ENCODE data around the gene SSX4B. TPM values are rescaled to one million over a fixed set of nuclear protein-coding genes. Genes with fewer than 3 reads are reported as not detected.
"Not testable (repeated sequence)": the region's sequence is repeated elsewhere in the genome, so short reads cannot be mapped to it uniquely, and the experiment has no call there.

The SSX4B gene, protein sequence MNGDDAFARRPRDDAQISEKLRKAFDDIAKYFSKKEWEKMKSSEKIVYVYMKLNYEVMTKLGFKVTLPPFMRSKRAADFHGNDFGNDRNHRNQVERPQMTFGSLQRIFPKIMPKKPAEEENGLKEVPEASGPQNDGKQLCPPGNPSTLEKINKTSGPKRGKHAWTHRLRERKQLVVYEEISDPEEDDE
- not detected in 2 replicates for total RNA-seq

DNA sequence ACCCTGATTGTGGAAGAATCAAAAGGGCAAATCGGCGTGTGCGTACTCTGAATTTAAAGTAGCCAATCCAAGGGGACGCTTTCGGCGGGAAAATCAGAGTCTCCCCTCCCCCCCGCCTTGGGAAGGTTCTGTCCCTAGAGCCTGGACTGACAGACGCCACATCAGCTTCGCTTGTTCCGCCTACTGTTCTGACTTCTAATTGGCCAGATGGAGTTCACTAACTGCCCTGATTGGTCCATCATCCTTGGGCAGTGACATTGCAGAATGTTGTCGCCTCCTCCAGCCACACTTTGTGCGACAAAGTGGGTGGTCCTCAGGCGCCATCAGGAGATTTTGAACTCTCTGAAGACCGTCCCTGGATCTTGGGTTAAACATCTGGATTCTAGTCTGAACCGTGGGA is at the start of gene SSX4B:
Gene SSX4B (minus strand): TSS at position 101 of the 400 bp plus-strand sequence. CDS start 588 bp downstream, outside the sequence.
- not testable (repeated sequence) for DNase-seq (ENCODE audit: low read depth, low spot score)

- no peak for DNase-seq (ENCODE audit: low read depth, low spot score)
These were observed 48.8 kb upstream of the SSX4B start for GRCh38 chrX:48460606-48461005.

- DNase-seq (ENCODE audit: low read depth, low spot score), result no peak
These were observed 48.3 kb upstream of the SSX4B start for GRCh38 chrX:48460031-48460430.

DNA sequence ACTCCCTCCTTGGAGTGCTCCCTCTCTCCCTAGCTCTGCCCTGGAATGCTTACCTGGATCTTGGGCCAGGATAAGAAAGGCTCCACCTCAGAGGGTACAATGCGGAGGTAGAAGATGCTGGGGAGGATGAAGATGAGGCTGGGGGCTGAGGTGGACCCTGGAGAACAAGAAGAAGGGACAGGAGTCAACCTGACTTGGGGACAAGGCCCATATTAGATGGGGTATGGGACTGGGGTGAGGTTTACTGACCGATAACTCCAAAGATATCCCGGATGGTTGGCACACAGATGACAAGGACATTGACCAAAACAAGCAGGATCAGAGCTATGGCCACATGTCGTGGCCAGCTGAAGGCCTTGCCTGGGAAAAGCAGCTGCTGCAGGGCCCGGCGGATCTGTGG is 47.7 kb upstream of the SSX4B start:
- no peak for DNase-seq (ENCODE audit: low read depth, low spot score)

DNA sequence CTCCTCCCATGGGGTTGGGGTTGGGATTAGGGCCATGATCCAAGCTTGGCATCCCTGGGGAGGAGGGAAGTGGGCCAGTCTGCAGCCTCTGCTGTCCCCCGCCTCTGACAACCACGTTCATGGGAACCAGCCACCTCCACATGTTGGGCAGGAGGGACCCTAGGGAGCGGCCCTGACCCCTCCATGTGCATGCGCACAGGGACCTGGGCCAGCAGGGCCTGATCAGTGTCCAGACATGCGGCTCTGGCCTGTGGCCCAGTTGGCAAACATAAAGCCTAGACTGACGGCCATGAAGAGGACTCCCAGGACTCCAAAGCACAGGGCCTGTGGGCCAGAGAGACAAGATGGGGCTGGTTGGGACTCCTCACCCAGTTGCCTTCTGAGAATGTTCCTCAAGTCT is 47.0 kb upstream of the SSX4B start:
- no peak for DNase-seq (ENCODE audit: low read depth, low spot score)

GRCh38 chrX:48456628-48457331 is 45.0 kb upstream of the SSX4B start:
- no peak for DNase-seq (ENCODE audit: low read depth, low spot score)

- no peak for DNase-seq (ENCODE audit: low read depth, low spot score)
These were observed 39.9 kb upstream of the SSX4B start for GRCh38 chrX:48451708-48452107.

- no peak for DNase-seq (ENCODE audit: low read depth, low spot score)
These were observed 38.3 kb upstream of the SSX4B start for GRCh38 chrX:48450076-48450475.

DNA sequence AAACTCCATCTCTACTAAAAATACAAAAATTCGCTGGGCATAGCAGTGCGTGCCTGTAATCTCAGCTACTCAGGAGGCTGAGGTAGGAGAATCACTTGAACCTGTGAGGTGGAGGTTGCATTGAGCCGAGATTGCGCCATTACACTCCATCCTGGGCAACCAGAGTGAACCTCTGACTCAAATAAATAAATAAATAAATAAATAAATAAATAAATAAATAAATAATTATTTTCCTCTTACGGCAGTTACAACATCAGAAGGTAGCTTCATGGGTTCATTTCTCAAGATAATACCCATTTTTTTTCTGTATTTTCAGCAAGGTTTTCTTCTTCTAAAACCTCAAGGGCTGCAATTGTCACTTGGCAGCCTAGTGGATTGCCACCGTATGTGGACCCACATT is 35.4 kb upstream of the SSX4B start:
- not testable (repeated sequence) for DNase-seq (ENCODE audit: low read depth, low spot score)

- DNase-seq (ENCODE audit: low read depth, low spot score), result not testable (repeated sequence)
These were observed 22.0 kb upstream of the SSX4B start for GRCh38 chrX:48433713-48434112.

GRCh38 chrX:48430166-48430565 is 18.4 kb upstream of the SSX4B start:
- DNase-seq (ENCODE audit: low read depth, low spot score), result not testable (repeated sequence)

DNA sequence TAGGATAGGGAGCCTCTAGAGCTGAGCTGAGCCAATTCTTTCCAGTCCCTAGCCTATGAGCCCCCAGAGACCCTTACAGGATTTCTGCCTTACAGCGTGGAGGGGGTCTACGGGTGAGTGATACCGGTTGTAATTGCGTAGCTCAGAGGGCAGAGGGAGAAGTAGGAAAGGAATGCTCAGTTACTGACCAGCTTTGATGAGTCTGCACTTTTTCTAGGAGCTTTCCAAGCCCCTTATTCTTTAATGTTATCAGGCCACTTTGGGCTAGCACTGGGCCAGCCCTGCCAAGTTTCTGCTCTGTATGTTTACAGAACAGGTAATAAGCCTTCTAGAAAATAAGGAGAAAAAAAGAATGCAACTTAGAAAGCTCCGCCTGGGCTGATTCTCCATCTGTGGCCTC is 17.8 kb upstream of the SSX4B start:
- not testable (repeated sequence) for DNase-seq (ENCODE audit: low read depth, low spot score)

GRCh38 chrX:48427027-48427716 is 15.4 kb upstream of the SSX4B start:
- not testable (repeated sequence) for DNase-seq (ENCODE audit: low read depth, low spot score)

DNA sequence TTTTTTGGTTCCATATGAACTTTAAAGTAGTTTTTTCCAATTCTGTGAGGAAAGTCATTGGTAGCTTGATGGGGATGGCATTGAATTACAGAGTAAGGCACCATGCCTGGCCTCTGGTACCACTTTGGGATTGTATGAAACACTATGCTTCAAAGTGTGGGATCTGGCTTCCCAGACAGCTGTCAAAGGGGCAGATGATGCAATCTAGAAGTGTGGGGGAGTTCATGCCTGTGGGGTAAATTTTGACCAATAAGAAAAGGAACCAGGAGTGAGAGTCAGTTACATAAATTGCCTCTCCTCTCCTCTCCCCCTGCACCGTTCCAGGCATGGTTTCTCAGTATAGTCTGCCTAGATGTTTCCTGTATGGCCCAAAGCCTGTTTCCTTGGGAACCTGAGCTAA is 13.9 kb downstream of the SSX4B start:
- DNase-seq (ENCODE audit: low read depth, low spot score), result not testable (repeated sequence)

DNA sequence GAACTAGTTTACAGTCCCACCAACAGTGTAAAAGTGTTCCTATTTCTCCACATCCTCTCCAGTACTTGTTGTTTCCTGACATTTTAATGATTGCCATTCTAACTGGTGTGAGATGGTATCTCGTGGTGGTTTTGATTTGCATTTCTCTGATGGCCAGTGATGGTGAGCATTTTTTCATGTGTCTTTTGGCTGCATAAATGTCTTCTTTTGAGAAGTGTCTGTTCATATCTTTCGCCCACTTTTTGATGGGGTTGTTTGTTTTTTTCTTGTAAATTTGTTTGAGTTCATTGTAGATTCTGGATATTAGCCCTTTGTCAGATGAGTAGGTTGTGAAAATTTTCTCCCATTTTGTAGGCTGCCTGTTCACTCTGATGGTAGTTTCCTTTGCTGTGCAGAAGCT is 14.8 kb downstream of the SSX4B start:
- DNase-seq (ENCODE audit: low read depth, low spot score), result not testable (repeated sequence)

DNA sequence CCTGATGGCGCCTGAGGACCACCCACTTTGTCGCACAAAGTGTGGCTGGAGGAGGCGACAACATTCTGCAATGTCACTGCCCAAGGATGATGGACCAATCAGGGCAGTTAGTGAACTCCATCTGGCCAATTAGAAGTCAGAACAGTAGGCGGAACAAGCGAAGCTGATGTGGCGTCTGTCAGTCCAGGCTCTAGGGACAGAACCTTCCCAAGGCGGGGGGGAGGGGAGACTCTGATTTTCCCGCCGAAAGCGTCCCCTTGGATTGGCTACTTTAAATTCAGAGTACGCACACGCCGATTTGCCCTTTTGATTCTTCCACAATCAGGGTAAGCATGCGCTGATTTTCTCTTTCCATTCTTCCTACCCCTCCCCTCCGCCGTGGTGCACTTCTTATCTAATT is 28.5 kb downstream of the SSX4B start, which contains the start of gene SSX4:
Gene SSX4 (plus strand): TSS at position 301 of the 400 bp plus-strand sequence. CDS start 515 bp downstream, outside the sequence.
- DNase-seq (ENCODE audit: low read depth, low spot score), result not testable (repeated sequence)

- DNase-seq (ENCODE audit: low read depth, low spot score), result not testable (repeated sequence)
These were observed 41.4 kb downstream of the SSX4B start for GRCh38 chrX:48370408-48370807.

DNA sequence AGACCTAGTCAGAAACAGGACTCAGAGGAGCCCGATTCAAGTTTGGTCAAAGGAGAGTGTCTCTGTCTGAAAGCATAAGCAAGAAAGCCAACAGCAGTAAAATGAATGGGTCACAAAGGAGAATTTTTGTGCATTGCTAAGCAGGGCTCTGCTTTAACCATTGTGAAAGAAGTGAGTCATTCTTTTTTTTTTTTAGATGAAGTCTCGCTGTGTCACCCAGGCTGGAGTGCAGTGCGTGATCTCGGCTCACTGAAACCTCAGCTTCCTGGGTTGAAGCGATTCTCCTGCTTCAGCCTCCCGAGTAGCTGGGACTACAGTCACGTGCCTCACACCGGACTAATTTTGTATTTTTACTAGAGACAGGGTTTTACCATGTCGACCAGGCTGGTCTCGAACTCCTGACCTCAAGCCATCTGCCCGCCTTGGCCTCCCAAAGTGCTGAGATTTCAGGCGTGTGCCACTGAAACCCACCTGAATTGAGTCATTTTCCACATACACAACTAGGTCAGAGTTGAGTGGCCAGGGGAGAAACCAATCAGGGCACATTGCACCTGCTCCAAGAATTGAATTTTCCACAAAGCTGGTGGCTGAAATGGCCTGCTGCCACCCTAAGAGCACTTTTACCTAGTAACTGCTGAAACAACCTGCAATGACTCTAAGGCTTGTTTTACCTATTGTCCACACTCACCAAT is 43.9 kb downstream of the SSX4B start:
- DNase-seq (ENCODE audit: low read depth, low spot score), result not testable (repeated sequence)

DNA sequence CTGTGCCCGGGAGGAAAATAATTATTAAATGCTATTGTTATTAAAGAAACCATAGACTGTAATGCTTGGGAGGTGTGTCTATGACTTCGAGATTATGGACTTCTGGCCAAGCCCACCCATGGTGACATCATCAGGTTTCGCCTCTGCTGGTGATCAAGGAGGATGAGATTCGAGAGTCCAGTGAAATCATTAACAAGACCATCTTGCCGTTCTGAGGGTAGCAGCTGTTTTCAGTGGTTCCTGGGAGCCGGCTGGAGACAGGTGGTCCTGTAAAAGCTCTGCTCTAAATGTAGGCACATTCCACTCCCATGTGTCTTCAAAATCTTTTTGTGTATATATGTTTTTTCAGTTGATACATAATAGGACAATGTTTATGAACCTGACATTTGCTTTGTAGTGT is 52.5 kb downstream of the SSX4B start:
- DNase-seq (ENCODE audit: low read depth, low spot score), result not testable (repeated sequence)

GRCh38 chrX:48357681-48358080 is 54.1 kb downstream of the SSX4B start:
- no peak for DNase-seq (ENCODE audit: low read depth, low spot score)

DNA sequence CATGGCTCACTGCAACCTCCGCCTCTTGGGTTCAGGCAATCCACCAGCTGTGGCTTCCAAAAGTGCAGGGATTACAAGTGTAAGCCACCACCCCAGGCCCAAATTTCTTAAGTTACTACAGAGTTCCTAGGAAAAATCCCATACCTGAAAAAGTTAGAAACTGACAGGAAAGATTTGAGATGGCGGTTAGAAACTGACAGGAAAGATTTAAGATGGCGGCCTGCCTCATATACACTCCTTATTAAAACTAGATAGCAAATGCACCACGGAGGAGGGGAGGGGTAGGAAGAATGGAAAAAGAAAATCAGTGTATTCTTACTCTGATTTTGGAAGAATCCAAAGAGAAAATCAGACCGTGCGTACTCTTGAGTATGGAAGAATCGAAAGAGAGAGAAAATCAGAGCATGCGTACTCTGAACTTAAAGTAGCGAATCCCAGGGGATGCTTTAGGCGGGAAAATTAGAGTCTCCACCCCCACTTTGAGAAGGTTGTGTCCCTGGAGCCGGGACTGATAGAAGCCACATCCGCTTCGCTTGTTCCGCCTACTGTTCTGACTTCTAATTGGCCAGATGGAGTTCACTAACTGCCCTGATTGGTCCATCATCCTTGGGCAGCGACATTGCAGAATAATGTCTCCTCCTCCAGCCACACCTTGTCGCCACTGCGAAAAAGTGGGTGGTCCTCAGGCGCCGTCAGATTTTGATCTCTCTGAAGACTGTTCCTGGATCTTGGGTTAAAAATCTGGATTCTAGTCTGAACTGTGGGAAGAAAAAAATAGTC is 55.3 kb downstream of the SSX4B start, which contains the start of gene SSX3:
Gene SSX3 (minus strand): TSS at position 389 of the 780 bp plus-strand sequence. CDS start 1,454 bp downstream, outside the sequence.
- not testable (repeated sequence) for DNase-seq (ENCODE audit: low read depth, low spot score)

All from pulmonary artery endothelial cell (primary cell).